ENCODE data around the gene GPSM1.

GPSM1 gene

GRCh38 chr9:136333045-136333444 lies 5.7 kb downstream of the GPSM1 start:
- TF ChIP-seq CTCF (conservative IDR thresholded peaks at IDR 0.05; ENCODE audit: control insufficient read depth, insufficient read depth, low read depth, low read length) = no peak
- DNase-seq (ENCODE audit: low read depth) = no peak
- H3K4me3 ChIP-seq (ENCODE audit: control insufficient read depth, low read depth, low read length) = no peak overlapping the region

DNA sequence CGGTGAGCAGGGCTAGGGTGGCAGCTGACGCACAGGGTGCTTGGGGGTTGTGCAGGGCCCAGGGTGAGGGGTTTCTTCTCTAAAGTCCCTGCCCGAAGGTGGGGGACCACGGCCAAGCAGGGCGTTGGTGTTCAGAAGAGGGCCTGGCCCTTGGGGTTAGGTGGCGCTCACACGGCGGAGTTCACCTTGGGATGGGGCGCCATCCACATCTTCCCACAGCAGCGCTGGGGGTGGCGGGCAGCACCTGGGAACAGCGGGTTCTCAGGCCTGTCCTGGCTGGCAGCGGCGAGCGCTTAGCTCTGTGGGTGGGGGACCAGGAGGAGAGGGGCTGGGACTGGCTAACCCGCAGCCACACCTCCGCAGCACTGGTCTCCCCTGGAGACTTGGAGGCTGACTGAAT lies 6.1 kb downstream of the GPSM1 start:
- H3K4me3 ChIP-seq (ENCODE audit: control insufficient read depth, low read depth, low read length) = no peak overlapping the region

DNA sequence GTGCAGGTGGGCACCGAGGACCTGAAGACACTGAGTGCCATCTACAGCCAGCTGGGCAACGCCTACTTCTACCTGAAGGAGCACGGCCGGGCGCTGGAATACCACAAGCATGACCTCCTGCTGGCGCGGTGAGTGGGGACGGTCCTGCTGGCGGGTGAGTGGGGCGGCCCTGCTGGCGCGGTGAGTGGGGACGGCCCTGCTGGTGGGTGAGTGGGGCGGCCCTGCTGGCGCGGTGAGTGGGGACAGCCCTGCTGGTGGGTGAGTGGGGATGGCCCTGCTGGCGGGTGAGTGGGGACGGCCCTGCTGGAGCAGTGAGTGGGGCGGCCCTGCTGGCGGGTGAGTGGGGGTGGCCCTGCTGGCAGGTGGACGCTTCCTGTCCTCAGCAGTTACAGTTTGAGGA lies 7.2 kb downstream of the GPSM1 start:
- DNase-seq (ENCODE audit: low read depth) = no peak
- H3K4me3 ChIP-seq (ENCODE audit: control insufficient read depth, low read depth, low read length) = no peak overlapping the region
- TF ChIP-seq CTCF (conservative IDR thresholded peaks at IDR 0.05; ENCODE audit: control insufficient read depth, insufficient read depth, low read depth, low read length) = no peak

More for the DNA sequence above, 6.1 kb downstream of the GPSM1 start:
- TF ChIP-seq CTCF (conservative IDR thresholded peaks at IDR 0.05; ENCODE audit: control insufficient read depth, insufficient read depth, low read depth, low read length) = no peak
- no peak for DNase-seq (ENCODE audit: low read depth)

DNA sequence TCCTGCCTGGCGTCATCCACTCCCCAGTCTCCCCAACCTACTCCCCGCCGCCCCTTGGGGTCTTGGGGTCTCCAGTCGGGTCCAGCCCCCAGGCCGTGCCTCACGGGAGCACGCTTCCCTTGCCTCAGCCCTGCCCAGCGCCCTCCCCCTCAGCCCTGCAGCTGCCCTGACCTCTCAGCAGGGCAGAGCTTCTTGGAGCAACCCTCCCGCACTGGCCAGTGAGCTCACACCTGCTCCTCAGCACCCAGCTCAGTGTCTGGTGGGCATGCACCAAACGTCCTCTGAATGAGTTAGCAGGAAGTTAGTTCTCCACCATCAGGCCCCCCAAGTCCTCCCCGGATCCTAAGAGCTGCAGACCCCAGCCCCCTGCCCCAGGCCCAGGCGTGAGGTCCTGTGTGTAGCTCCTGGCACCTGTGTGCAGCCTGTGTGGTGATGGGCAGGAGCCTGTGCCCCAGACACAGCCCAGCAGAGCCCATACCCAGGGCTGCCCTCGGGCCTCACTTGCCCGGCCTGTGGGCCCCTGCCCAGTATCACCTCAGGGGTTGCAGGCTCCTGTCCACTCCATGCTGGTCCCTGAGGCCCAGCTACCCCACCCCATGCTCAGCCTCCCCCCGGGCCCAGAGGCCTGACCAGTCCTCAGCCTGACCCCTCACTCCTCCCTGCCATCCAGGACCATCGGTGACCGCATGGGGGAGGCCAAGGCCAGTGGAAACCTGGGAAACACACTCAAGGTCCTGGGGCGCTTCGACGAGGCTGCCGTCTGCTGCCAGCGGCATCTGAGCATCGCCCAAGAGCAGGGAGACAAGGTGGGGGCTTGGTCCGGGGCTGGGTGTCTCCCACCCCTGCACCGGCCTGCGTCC lies 8.2 kb downstream of the GPSM1 start:
- no peak for TF ChIP-seq CTCF (conservative IDR thresholded peaks at IDR 0.05; ENCODE audit: control insufficient read depth, insufficient read depth, low read depth, low read length)
- no peak for DNase-seq (ENCODE audit: low read depth)
- H3K4me3 ChIP-seq (ENCODE audit: control insufficient read depth, low read depth, low read length) = no peak overlapping the region

GRCh38 chr9:136336156-136336870 lies 9.0 kb downstream of the GPSM1 start:
- no peak overlapping the region for H3K4me3 ChIP-seq (ENCODE audit: control insufficient read depth, low read depth, low read length)
- DNase-seq (ENCODE audit: low read depth) = peak; percentile 47
- TF ChIP-seq CTCF (conservative IDR thresholded peaks at IDR 0.05; ENCODE audit: control insufficient read depth, insufficient read depth, low read depth, low read length) = no peak

DNA sequence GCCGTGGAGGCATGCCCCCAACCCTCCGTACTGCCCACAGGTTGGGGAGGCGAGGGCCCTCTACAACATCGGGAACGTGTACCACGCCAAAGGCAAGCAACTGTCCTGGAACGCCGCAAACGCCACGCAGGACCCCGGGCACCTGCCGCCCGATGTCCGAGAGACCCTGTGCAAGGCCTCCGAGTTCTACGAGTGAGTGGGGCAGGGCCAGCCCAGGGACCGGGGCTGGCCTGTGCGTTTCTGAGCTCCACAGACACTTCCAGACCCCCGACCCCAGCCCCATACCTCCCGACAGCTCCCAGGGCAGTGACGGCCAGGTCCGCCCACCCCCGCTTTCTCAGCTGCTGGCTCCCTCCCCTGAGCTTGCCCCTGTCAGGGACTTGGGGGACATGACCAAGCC lies 9.5 kb downstream of the GPSM1 start:
- H3K4me3 ChIP-seq (ENCODE audit: control insufficient read depth, low read depth, low read length) = no peak overlapping the region
- no peak for DNase-seq (ENCODE audit: low read depth)
- no peak for TF ChIP-seq CTCF (conservative IDR thresholded peaks at IDR 0.05; ENCODE audit: control insufficient read depth, insufficient read depth, low read depth, low read length)

All from fibroblast of mammary gland (primary cell).